ENCODE measurements around the gene XRCC3.

- TF ChIP-seq, protein P1, sequence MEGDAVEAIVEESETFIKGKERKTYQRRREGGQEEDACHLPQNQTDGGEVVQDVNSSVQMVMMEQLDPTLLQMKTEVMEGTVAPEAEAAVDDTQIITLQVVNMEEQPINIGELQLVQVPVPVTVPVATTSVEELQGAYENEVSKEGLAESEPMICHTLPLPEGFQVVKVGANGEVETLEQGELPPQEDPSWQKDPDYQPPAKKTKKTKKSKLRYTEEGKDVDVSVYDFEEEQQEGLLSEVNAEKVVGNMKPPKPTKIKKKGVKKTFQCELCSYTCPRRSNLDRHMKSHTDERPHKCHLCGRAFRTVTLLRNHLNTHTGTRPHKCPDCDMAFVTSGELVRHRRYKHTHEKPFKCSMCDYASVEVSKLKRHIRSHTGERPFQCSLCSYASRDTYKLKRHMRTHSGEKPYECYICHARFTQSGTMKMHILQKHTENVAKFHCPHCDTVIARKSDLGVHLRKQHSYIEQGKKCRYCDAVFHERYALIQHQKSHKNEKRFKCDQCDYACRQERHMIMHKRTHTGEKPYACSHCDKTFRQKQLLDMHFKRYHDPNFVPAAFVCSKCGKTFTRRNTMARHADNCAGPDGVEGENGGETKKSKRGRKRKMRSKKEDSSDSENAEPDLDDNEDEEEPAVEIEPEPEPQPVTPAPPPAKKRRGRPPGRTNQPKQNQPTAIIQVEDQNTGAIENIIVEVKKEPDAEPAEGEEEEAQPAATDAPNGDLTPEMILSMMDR (IDR thresholded peaks at IDR 0.05): no peak
- TF ChIP-seq POLR2A (IDR thresholded peaks at IDR 0.05) (no peak), EP300 (IDR thresholded peaks at IDR 0.05) (no peak), POLR2AphosphoS5 (IDR thresholded peaks at IDR 0.05) (no peak)
Measured at GRCh38 chr14:103692871-103693270, 22.4 kb downstream of the XRCC3 start.

Data from sigmoid colon (tissue), 4 donors.